ENCODE data around the gene PROK2. TPM values are rescaled to one million over a fixed set of nuclear protein-coding genes. Genes with fewer than 3 reads are reported as not detected.

Gene PROK2
- total RNA-seq, 1 donor, result not detected

DNA sequence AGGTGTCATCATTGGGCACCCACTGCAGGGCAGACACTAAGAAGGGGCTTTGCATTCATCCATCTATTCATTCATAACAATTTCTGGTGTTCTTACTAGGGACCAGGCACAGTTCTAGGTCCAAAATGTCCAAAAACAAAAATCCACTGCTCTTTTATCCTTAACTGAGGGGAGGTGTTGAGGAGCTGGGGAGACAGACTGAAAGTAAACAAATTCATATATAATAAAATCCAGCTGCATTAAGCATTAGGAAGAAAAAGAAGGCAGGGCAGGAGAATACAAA is 60.8 kb downstream of the PROK2 start:
- H3K4me3 ChIP-seq (ENCODE audit: low read depth, low read length), result peak overlapping the region; percentile 72
- DNase-seq (ENCODE audit: low read depth), result no peak
- TF ChIP-seq, protein P1, sequence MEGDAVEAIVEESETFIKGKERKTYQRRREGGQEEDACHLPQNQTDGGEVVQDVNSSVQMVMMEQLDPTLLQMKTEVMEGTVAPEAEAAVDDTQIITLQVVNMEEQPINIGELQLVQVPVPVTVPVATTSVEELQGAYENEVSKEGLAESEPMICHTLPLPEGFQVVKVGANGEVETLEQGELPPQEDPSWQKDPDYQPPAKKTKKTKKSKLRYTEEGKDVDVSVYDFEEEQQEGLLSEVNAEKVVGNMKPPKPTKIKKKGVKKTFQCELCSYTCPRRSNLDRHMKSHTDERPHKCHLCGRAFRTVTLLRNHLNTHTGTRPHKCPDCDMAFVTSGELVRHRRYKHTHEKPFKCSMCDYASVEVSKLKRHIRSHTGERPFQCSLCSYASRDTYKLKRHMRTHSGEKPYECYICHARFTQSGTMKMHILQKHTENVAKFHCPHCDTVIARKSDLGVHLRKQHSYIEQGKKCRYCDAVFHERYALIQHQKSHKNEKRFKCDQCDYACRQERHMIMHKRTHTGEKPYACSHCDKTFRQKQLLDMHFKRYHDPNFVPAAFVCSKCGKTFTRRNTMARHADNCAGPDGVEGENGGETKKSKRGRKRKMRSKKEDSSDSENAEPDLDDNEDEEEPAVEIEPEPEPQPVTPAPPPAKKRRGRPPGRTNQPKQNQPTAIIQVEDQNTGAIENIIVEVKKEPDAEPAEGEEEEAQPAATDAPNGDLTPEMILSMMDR (IDR thresholded peaks at IDR 0.05; ENCODE audit: insufficient read depth, low read depth, low read length), result no peak

DNA sequence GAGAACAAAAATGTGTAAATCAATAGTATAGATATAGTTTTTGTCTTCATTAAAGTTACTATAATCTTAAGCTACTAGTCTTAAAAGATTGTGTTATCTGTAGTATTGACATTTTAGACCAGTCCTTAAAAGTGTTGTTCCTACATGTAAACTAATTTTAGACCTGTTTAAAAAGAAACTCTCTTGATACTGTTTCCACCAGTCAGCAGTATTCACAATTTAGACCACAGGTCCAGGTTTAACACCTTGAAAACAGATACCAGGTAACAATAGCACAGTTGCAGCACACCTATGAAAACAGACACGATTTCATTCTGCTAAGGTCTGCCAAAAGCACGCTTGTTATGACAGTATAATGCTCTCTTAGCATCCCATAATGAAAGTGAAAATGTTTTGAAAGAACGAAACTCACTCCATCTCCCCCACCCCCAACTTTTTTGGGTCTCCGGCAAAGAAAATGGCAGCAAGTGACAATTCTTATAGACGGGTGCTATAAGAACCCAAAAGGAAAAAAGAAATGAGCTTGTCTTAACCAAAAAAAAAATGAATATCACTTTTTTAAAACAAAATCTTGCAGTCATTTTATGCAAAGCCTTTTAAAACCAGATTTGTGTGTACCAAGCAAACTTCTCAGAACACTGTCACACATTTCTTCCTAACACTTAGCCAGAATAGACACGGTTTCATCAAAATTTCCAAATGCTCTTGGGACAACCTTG is 61.3 kb downstream of the PROK2 start:
- no peak for DNase-seq (ENCODE audit: low read depth)
- TF ChIP-seq, protein P1 (IDR thresholded peaks at IDR 0.05; ENCODE audit: insufficient read depth, low read depth, low read length), result no peak
- no peak overlapping the region for H3K4me3 ChIP-seq (ENCODE audit: low read depth, low read length)

DNA sequence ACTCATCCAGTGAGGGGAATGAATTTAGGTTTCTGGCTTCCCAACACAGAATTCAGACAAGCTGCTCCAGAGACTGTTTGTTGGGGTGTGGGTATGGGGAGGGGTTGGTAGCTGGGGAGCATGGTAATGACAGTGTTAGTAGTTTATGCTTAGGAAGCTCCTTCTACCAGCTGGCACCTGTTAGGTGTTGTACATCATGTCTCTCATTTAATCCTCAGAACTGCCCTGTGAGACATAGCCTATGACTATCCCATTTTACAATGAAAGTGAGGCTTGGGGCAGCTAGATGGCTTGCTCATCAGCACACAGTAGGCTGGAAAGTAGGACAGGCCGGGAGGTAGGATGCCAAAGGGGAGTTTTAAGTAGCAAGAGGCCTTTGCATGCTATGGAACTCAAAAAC is 62.3 kb downstream of the PROK2 start:
- no peak overlapping the region for H3K4me3 ChIP-seq (ENCODE audit: low read depth, low read length)
- DNase-seq (ENCODE audit: low read depth), result no peak
- TF ChIP-seq, protein P1 (IDR thresholded peaks at IDR 0.05; ENCODE audit: insufficient read depth, low read depth, low read length), result no peak

Small RNAs within 50 kb of the gene (small RNA-seq; reads per million reads assigned to genes)
- not detected for gene RN7SL271P

Other genes with a start within 250 kb of the PROK2 start
- gene FOXP1, start 201.4 kb downstream of the PROK2 start, total RNA-seq, result 55.7 and 97.3 TPM in 2 replicates
- gene EIF4E3, start 59.7 kb downstream of the PROK2 start, total RNA-seq, result 0.43 and 0.64 TPM in 2 replicates
- not detected in 2 replicates for gene GPR27, start 31.3 kb downstream of the PROK2 start, total RNA-seq